Endometrial microvascular endothelial cells (primary cell): Measurements from ENCODE around the gene MLNR. TPM values are rescaled to one million over a fixed set of nuclear protein-coding genes. Genes with fewer than 3 reads are reported as not detected.

Source experiments
- in situ Hi-C: cut with HindIII; loops from 2 replicates; pipeline ENCODE4 v1.10.0; 2017; ENCODE audit warnings: low sequenced_read_pairs, low pct_unique_long_range_greater_than_20kb; ENCODE audit errors: inconsistent ontology term
- total RNA-seq: library from RNA; depleted of rRNA; stranded (reverse); fragments of >200 nt; gene quantifications from one replicate; pipeline ENCODE4 v1.2.3, GENCODE V29; 2015; ENCODE audit errors: inconsistent ontology term

The MLNR gene
- total RNA-seq = not detected

- in situ Hi-C loops = no loop called here
Measured at GRCh38 chr13:49220036-49220855, at the start of gene MLNR. Gene MLNR, plus strand, starts transcription at chr13:49220338. Its CDS starts 0 bp downstream, at chr13:49220338.

- in situ Hi-C loops = no loop called here
Measured at GRCh38 chr13:49171359-49171758, 48.8 kb upstream of the MLNR start.

GRCh38 chr13:49183672-49184325, 36.3 kb upstream of the MLNR start:
- in situ Hi-C loops = no loop called here

- in situ Hi-C loops = no loop called here
Measured at GRCh38 chr13:49184621-49185020, 35.5 kb upstream of the MLNR start.

- in situ Hi-C loops = no loop called here
Measured at GRCh38 chr13:49185264-49185663, 34.9 kb upstream of the MLNR start.

GRCh38 chr13:49190901-49191300, 29.2 kb upstream of the MLNR start:
- in situ Hi-C loops = no loop called here

- in situ Hi-C loops = no loop called here
Measured at GRCh38 chr13:49206641-49207040, 13.5 kb upstream of the MLNR start.

- in situ Hi-C loops = no loop called here
Measured at GRCh38 chr13:49208619-49209018, 11.5 kb upstream of the MLNR start.

- in situ Hi-C loops = no loop called here
Measured at GRCh38 chr13:49210114-49210513, 10.0 kb upstream of the MLNR start.

- in situ Hi-C loops = no loop called here
Measured at GRCh38 chr13:49210669-49211068, 9.5 kb upstream of the MLNR start.

GRCh38 chr13:49213539-49213938, 6.6 kb upstream of the MLNR start:
- in situ Hi-C loops = no loop called here

GRCh38 chr13:49213997-49214916, 5.9 kb upstream of the MLNR start:
- in situ Hi-C loops = no loop called here

GRCh38 chr13:49214917-49215376, 5.2 kb upstream of the MLNR start:
- in situ Hi-C loops = no loop called here

- in situ Hi-C loops = no loop called here
Measured at GRCh38 chr13:49216334-49216733, 3.8 kb upstream of the MLNR start.

- in situ Hi-C loops = no loop called here
Measured at GRCh38 chr13:49217962-49218492, 2.1 kb upstream of the MLNR start.

- in situ Hi-C loops = no loop called here
Measured at GRCh38 chr13:49218493-49219051, 1.6 kb upstream of the MLNR start.

- in situ Hi-C loops = no loop called here
Measured at GRCh38 chr13:49219647-49220035, 497 bp upstream of the MLNR start.

- in situ Hi-C loops = no loop called here
Measured at GRCh38 chr13:49220856-49221589, 885 bp downstream of the MLNR start.
